GM18861 (cell line): ENCODE data around the gene CALML3.

ENCODE experiments used
- ATAC-seq: cut with Tn5 transposase; IDR thresholded peaks from one replicate; pipeline ENCODE4 v1.9.1; 2021; ENCODE audit not compliant: unreplicated experiment

Gene CALML3

DNA sequence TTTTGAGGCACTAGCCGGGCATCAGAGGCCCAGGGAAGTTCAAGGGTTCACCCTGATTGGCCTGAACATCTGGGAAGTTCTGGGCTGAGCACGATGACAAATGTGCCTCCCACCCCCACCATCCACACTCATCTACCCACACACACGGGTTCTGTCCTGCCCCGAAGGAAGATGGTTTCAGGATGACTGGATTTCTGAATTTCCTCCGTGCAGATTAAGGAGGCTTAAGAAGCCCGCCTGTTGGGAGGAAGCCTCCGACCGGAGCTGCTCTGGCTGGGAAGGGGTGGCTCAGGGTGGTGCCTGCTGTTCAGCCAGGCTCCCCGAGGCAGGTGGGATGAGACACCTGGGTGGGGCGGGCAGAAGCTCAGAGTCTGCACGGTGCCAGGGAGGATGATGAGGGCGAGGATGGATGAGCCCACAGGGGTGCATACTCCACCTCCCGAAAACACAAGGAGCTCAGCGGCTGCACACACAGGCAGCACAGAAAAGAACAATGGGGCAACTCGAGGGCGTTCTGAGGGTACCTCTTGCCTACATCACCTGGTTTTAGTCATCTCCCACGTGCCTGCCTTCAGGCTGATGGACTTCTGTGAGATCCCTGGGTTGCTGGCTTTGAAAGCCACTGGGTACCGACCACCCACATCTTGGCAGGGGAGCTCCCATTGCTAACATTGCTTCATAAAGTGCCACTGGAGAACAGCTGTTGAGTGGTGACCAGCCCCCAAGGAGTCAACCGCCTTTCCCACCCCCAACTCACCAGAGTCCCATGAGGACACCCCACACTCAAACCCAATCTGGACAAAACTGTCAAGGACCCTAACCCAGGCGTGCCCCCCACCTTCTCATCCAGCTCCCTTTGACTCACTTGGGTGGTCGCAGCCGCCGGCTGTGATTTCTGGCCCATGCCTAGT, 41.2 kb downstream of the CALML3 start:
- no peak for ATAC-seq

DNA sequence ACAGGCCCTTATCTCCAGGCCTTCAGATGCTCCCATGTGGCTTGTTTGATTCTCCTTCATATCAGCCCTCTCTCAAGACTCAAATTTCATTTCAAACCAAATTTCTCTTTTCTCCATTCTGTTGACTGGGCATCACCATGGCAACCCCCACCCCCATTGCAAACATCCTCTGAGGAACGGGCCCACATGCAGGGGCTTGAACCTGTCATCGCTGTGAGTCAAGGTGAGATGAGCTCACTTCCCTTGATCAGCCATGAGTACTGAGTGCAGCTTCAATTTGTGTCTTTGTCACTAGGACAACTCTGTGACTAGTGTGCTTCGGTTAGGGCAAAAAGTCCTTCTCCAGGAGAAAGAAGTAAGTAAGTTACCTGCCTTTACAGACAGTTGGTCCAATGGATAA, 41.9 kb downstream of the CALML3 start:
- no peak for ATAC-seq

DNA sequence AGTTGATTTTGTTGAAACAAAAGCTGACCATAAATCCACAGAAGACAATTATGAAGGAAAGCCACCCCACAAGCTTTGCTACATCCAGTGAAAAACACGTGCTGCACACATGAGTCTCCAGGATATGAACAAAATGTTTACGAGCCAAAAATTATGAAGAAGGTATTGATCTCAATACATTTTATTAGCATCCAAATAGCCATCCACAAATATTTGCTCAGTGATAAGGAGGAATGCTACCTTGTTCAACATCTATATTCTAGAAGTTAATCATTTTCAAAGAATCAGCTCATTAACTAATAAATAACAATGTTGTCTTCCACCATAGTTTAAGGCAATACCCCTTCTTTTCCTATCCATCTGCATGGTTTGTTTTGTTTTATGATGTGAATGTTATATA, 42.7 kb downstream of the CALML3 start:
- no peak for ATAC-seq

- ATAC-seq: no peak
Observed at GRCh38 chr10:5568984-5569383, 44.2 kb downstream of the CALML3 start.

DNA sequence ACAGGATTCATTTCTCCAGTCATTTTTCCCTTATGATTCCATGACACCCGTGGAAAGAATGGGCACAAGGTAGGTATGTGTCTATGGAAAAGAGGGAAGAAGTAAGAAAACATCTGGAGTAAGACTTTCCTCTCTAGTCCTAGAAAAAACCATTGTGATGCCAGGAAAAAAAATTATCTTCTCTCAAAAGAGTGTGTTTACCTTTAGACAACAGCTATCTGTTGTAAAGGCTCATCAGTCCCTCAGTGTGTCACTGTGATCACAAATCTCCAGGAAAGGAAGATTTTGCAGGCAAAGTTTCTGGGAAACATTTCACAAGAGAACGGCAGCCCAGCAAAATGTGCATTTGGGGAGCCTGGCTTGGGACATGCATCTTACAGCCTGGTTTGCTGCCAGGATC, 44.8 kb downstream of the CALML3 start:
- no peak for ATAC-seq

- no peak for ATAC-seq
Observed at GRCh38 chr10:5570007-5570655, 45.4 kb downstream of the CALML3 start.

- ATAC-seq: no peak
Observed at GRCh38 chr10:5570979-5571810, 46.4 kb downstream of the CALML3 start.

GRCh38 chr10:5571826-5572225, 47.1 kb downstream of the CALML3 start:
- ATAC-seq: no peak

DNA sequence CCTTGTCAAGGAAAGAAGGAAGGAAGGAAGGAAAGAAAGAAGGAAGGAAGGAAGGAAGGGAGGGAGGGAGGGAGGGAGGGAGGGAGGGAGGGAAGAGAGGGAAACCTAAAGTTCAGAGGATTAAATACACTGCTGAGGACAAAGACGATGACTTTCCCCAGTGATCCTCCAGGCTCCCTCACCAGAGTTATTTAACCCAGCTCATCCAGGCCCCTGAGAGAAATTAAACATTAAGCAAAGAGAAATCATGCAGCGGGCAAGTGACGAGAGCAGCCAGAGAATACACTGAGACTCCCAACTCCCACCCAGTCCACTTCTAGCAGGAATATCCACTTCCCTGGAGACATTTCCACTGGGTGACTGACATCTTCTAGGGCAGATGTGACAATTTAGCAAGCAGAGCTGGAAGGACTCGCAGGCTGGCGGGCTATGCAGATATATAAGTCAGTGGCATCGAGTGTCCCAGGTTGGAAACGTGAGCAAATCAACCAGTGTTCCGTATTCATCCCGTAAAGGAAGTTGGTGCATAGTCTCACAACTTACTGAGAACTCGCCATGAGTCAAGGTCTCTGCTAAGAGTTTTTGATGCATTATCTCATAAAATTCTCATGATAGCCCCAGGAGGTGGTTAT, 48.7 kb downstream of the CALML3 start:
- no peak for ATAC-seq

GRCh38 chr10:5573968-5574641, 49.3 kb downstream of the CALML3 start:
- ATAC-seq: no peak

DNA sequence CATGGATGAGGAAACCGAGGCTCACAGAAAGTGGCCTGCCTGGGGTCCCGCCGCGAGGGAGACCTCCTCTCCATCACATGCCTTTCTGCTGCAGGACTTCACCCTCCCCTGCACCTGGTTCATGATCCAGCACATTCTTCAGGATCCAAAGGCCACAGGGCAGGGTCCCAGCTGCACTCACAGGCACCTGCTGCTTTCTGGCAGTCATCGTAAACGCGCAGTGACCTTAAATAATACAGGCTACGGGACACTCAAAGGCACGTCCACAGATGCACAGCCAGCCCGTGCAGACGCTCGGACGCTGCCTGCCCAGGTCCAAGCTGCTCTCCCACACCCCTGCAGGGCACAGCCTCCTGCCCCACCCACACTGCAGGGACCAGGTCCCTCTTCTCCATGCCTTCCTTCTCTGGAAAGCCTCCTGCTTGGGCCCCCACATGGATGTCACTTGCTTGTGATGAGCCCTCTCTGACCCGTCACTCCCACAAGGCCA, 49.9 kb downstream of the CALML3 start:
- no peak for ATAC-seq

DNA sequence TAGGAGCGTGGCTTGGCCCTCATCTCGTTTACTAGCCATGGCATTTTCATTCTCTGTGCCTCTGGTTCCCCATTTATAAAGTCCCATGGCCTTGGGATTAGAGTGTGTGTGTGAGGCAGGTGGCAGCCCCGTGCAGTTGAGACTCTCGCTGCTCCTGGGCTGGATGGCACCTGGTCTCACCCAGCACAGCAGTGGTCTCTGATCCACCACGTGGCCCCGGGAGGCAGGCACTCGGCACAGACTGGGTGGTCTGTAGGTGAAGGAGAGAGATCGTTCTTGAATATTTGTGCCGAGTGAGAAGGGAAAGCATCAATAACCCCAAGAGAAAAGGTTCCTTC, 50.4 kb downstream of the CALML3 start:
- no peak for ATAC-seq

DNA sequence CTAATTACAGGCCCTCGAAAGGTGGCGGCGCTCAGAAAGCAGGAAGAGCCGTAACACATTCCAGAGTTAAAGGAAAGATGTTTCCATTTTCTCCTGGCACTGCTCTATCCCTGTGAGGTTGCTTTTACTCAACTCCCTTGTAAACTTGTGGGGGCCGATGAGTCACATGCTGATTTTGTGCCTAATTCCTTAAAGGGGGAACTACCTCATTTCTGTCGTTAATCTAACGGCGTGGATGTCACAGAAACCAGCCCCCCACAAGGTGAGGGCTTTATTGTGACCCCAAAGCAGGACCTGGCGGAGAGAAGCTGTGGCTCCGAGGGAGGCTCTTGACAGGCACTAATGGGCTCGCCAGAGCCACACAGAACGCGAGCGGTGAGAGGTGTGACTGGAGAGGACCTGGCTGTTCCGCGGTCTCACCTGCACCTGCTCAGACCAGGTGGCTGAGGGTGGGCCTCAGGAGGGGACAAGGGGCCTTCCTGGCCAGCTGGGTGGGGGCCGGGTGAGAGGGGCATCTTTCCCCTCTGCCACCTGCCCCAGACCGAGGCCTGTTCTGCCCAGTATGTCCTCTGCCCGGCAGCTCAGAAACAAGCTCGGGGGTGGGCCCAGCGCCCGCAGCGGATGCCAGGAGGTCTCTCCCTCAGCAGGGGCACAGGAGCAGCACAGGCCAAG, 50.9 kb downstream of the CALML3 start:
- no peak for ATAC-seq

DNA sequence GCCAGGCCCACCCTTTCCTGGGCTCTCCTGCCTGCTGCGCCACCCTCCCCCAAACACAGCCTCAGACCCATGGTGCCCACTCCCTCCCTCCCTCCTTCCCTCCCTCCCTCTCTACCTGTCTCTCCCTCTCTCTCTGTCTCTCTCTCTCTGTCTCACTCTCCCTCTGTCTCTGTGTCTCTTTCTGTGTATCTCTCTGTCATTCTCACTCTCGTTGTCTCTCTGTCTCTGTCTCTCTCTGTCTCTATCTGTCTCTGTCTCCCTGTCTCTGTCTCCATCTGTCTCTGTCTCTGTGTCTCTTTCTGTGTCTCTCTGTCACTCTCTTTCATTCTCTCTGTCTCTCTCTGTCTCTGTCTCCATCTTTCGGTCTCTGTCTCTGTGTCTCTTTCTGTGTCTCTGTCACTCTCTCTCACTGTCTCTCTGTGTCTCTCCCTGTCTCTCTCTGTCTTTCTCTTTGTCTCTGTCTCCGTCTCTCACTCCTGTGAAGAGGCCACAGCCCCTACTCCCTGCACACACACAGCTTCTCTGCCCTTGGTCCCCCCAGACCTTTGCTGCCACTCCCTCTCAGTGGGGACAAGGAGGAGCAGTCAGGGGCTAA, 51.5 kb downstream of the CALML3 start:
- ATAC-seq: no peak
